Activated CD8-positive, alpha-beta memory T cell treated with anti-CD3 and anti-CD28 coated beads for 1 hour (primary cell): Measurements from ENCODE around the gene SLC7A6.
"Not testable (repeated sequence)": the region's sequence is repeated elsewhere in the genome, so short reads cannot be mapped to it uniquely, and the experiment has no call there.

Source experiments
- DNase-seq, 2 donors: peaks; one replicate each; pipeline ENCODE4 v3.0.0-alpha.2; 2020; ENCODE audit warnings: low read depth in 1 of 2; ENCODE audit errors: extremely low read depth in 1 of 2

Gene SLC7A6

GRCh38 chr16:68281368-68282063 is 17.2 kb downstream of the SLC7A6 start:
- DNase-seq = no peak

DNA sequence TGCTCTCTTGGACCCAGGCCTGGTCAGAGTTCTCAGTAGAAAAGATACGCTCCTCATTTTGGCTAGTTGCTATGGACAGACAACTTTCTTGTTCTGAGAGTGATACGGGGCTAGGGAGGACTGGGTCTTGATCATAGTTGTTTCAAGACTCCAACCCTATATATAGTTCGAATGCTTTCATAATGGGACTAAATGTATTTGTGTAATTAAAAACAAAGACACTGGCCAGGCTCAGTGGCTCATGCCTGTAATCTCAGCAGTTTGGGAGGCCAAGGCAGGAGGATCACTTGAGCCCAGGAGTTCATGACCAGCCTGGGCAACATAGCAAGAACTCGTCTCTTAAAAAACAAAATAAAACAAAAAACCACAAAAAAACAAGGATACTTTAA is 17.7 kb downstream of the SLC7A6 start:
- DNase-seq = no peak

DNA sequence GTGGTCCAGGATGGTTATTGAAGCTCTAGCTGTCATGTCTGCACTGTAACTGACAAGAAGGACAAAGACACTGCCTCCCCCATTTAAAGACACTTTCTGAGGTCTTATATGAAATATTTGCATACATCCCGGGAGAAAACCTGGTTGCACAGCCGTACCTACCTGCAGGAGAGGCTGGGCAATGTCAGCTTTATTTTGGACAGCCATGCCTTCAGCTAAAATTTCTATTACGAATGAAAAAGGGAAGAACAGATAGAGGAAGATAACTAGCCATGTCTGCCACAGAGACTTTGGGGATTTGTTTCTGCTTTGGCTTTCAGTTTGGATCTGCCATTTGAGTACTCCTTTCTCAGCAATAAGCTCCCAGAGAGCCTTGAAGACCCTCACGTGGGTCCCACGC is 19.0 kb downstream of the SLC7A6 start:
- no peak for DNase-seq

DNA sequence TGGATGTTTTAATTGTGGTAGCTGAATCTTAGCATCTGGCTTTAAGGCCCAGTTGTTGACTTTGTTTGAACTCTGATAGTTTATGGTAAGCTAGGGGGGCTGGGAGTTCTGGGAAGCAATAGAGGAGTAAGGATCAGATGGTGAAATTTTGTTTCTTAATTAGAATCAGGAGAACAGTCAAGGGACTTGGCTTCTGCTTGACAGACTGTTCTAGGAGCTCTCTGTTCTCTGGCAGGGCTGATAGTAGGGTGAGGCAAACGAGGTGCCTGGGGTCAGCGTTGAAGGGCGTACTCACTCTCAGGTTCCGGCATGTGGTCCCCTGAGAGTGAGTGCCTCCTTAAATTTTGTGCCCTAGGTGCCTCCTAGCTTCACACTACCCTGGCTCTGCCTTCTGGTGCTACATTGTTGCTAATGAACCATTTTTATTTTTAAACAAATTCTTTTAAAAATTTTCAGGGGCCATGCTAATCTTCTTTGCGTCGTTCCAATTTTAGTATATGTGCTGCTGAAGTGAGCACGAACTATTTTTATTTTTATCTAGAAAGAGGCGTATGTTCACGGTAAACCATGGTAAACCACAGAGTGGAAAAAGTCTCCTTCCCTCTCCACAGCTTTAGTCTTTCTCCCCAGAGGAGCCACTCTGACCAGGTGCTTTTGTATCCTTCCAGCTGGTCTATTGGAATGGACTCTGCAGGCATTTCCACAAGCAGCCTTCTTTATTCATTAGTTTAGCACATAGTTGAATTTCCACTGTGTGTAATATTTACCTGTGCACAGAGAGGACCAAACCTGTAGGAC is 19.7 kb downstream of the SLC7A6 start:
- no peak for DNase-seq

DNA sequence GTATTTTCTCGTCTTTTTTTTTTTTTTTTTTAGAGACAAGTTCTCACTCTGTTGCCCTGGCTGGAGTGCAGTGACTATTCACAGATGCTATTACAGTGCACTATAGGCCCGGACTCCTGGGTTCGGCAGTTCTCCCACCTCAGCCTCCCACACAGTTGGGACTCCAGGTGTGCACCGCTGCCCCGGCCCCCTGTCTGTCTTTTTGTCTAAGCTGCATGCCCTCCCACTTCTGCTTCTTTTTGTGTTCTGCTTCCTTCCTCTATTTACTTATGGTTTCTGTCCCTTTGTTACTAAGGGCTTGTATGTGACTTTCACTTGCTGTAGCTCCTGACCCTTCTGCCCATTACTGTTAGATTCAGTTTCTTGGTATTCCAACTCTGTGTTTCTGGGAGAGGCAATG is 20.5 kb downstream of the SLC7A6 start:
- no peak for DNase-seq

GRCh38 chr16:68285683-68286082 is 21.4 kb downstream of the SLC7A6 start:
- DNase-seq = no peak

- no peak for DNase-seq
These were observed 22.1 kb downstream of the SLC7A6 start for GRCh38 chr16:68286153-68287074.

DNA sequence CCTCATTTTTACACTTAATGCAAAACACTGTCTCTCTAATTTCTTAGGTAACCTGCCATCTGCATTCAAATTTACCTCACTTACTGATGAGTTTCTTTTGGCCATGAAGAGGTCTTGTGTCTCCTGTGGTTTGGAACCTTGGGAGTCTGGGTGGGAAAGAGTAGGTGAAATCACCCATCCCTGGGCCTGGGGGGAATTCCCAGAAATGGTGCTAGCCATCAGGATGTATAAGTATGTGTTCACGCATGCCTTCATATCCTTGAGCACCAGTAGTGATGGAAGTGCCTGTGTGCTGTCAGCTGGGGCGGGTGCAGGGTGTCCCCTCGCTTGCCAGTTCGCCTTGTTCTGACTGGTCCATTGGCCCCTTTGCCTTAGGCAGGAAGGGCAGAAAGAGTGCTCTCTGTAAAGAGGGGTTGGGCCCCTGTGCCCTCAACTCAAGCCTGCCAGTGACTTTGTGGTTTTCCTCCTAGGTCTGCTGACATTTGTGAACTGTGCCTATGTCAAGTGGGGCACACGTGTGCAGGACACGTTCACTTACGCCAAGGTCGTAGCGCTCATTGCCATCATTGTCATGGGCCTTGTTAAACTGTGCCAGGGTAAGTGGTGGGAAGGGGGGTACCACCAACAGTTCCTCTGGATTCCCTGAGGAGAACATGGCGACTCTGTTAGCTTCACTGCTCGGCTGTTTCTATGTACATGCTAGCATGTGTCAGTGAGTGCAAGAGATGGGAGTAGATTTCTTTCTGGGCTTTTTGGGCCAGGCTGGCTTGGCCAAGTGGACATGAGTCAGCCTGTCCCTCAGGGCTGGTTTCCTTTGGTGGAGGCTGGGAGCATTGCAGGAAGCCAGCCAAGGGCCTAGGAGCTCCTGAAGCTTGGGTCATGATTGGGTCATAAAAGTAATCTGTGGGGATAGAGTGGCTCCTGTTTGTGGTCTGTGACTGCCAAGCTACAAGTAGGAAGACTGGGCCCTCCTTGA is 23.2 kb downstream of the SLC7A6 start:
- no peak for DNase-seq

DNA sequence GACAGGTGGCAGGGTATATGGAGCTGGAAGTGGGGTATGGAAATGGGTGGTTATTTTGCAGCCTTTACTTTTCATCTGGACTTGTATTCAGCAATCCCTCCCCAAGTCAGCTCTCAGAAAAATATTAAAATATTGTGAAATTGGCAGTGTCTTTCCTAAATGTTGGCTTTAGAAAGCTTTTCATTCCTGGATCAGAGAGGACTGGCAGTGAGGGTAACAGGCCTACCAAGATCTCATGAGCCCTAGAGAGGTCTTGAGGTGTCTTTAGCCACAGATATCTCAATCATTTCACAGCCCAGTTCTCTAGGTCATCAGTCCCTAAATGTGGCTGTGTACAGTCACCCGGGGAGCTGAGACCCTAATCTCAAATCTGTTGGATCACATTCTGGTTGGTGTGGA is 23.9 kb downstream of the SLC7A6 start:
- no peak for DNase-seq

DNA sequence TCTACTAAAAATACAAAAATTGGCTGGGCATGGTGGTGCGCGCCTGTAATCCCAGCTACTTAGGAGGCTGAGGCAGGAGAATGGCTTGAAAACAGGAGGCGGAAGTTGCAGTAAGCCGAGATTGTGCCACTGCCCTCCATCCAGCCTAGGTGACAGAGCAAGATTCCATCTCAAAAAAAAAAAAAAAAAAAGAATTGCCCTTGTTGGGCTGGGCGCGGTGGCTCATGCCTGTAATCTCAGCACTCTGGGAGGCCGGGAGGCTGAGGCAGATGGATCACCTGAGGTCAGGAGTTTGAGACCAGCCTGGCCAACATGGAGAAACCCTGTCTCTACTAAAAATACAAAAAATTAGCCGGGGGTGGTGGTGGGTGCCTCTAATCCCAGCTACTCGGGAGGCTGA is 24.5 kb downstream of the SLC7A6 start:
- not testable (repeated sequence) for DNase-seq

GRCh38 chr16:68289202-68289601 is 24.9 kb downstream of the SLC7A6 start:
- no peak for DNase-seq

- peak in 1 of 2 donors; percentile 35 for DNase-seq
These were observed 25.4 kb downstream of the SLC7A6 start for GRCh38 chr16:68289621-68290329.

DNA sequence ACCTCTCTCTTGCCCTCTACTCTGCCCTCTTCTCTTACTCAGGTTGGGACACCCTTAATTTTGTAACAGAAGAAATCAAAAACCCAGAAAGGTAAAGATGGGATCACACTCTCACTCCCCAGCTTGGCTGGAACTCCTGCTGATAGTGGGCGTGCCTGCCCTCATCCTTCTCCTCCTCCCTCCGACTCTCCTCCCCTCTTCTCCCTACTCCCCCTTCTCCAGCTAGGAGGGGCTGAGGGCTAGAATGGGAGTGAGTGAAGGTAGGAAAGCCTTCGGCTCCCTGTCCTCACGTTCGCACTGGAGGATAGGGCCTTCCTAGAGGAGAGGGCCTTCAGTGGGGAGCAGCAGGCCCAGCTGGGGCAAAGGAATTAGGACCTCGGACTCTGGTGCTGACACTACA is 26.1 kb downstream of the SLC7A6 start:
- no peak for DNase-seq

DNA sequence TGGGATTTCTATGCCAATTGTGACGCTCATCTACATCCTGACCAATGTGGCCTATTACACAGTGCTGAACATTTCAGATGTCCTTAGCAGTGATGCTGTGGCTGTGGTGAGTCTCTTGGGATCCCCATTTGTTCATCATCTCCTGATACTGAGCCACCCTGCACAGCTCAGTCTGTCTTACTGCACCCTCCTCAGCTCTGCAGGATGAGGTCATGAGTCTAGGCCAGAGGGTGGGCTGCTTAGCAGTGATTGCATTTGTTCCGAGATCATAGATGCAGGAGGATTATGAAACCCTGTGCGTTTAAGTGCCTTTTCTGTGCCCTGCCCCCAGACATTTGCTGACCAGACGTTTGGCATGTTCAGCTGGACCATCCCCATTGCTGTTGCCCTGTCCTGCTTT is 26.9 kb downstream of the SLC7A6 start:
- no peak for DNase-seq

- DNase-seq = no peak
These were observed 28.1 kb downstream of the SLC7A6 start for GRCh38 chr16:68292425-68292824.

DNA sequence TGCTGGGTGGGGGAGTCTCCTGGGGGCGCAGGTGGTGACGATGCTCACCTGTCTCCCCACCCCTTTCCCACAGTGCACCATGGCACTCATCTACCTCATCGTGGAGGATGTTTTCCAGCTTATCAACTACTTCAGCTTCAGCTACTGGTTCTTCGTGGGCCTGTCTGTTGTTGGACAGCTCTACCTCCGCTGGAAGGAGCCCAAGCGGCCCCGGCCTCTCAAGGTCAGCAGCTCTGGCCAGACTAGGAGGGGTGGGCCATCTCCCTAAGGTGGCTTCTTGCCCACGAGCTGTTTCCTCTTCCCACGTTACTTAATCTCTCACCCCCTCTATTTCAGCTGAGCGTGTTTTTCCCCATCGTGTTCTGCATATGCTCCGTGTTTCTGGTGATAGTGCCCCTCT is 32.0 kb downstream of the SLC7A6 start:
- DNase-seq = no peak

DNA sequence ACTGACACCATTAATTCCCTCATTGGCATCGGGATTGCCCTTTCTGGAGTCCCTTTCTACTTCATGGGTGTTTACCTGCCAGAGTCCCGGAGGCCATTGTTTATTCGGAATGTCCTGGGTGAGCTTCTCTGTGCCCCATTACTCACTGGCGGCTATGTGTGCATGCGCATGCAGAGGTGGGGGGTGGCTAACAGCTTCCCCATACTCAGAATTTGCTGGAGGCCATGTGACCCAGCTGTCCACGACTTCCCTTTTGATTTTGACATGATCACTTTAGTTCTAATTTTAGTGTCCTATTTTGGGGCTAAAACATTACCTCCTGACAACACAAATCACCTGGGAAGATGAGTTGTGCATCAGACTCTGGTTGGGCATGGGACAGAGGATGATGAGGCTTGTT is 32.4 kb downstream of the SLC7A6 start:
- no peak for DNase-seq

DNA sequence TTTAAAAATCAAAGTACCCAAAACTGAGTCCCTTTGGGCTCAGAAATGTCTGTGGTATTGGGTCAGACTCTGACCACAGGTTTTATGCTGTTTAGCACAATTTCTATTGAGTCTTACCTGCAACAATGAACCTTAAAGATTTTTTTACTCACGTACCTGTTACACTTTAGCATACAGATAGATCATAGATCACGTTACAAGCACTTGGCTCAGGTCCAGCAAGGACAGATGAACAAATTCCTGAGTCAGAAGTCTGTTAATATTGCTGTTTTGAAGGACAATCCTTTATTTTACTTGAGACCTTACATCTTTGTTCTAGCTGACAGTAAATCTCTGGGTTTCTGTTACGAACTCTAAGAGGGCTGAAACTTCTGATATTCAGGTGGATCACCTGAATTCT is 33.6 kb downstream of the SLC7A6 start:
- DNase-seq = no peak

DNA sequence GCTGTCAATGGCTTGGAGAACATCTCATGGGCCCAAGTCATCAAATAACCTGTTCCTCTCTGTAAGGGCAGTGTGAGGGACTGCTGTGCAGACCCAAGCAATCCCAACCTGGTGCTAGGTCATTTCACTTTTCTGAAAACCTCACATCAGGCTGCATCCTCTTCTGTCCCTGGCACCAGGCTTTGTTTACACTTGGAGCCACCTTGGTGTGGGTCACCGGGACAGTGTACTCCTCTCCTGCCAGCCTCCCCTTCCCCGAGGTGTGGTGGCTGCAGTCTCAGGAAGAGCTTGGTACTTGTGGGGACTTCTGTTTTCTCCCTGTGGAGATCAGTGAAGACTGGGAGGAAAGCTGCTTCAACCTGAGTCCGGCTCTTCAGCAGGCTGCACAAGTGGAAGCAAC is 34.0 kb downstream of the SLC7A6 start:
- no peak for DNase-seq
